Activated CD4-positive, alpha-beta T cell treated with anti-CD3 and anti-CD28 coated beads, Interleukin-2, amount 10 ng/mL, durations not matched to agents 7 days and 5 days (primary cell): Measurements from ENCODE around the gene RAD51B. TPM values are rescaled to one million over a fixed set of nuclear protein-coding genes. Genes with fewer than 3 reads are reported as not detected.
"Not testable (repeated sequence)": the region's sequence is repeated elsewhere in the genome, so short reads cannot be mapped to it uniquely, and the experiment has no call there.

ENCODE experiments used
- CTCF ChIA-PET: fragments of 350-600 bp; sonication (Branson Sonifier 250); formaldehyde crosslinking; loops from one replicate; lab custom pipeline; 2021; ENCODE audit warnings: antibody characterized with exemption; lab: Charles Lee
- POLR2A ChIA-PET: fragments of 350-600 bp; sonication (Branson Sonifier 250); formaldehyde crosslinking; loops from one replicate; lab custom pipeline; 2021; ENCODE audit warnings: antibody characterized with exemption; lab: Charles Lee
- DNase-seq: peaks from one replicate; pipeline ENCODE4 v3.0.0-alpha.2; 2020
- H3K27ac Mint-ChIP-seq: one replicate; pipeline ENCODE4 v1.8.0; 2021; ENCODE audit warnings: mild to moderate bottlenecking, moderate library complexity, mixed read lengths
- H3K27me3 Mint-ChIP-seq: one replicate; pipeline ENCODE4 v1.8.0; 2021; ENCODE audit warnings: mixed read lengths
- H3K36me3 Mint-ChIP-seq: one replicate; pipeline ENCODE4 v1.8.0; 2021; ENCODE audit warnings: low read depth, mixed read lengths
- H3K4me1 Mint-ChIP-seq: one replicate; pipeline ENCODE4 v1.8.0; 2021; ENCODE audit warnings: mixed read lengths
- H3K4me3 Mint-ChIP-seq: one replicate; pipeline ENCODE4 v1.8.0; 2021; ENCODE audit warnings: mild to moderate bottlenecking, moderate library complexity, mixed read lengths
- H3K9me3 Mint-ChIP-seq: one replicate; pipeline ENCODE4 v1.8.0; 2021; ENCODE audit warnings: mixed read lengths
- total RNA-seq, 2 experiments: library from RNA; stranded (reverse); gene quantifications; one replicate each; pipeline ENCODE4 v1.2.3, GENCODE V29; 2021

The RAD51B gene
- total RNA-seq, 2 experiments from 2014 or later = 20.6 to 30.3 TPM

- peaks cover 6% of the 10 kb centered on the region for H3K9me3 Mint-ChIP-seq
- no peak for DNase-seq
- H3K4me1 Mint-ChIP-seq = peaks cover 4% of the 10 kb centered on the region
- H3K36me3 Mint-ChIP-seq = peaks cover 15% of the 10 kb centered on the region
- no peak overlapping the region for H3K27ac Mint-ChIP-seq
- H3K4me3 Mint-ChIP-seq = no peak overlapping the region
- ChIA-PET CTCF (no interaction called here), POLR2A (no interaction called here)
- no peaks in the 10 kb centered on the region for H3K27me3 Mint-ChIP-seq
Measured at GRCh38 chr14:67963960-67964812, 144.6 kb downstream of the RAD51B start.

GRCh38 chr14:67965696-67966095 lies 146.1 kb downstream of the RAD51B start:
- DNase-seq = no peak
- POLR2A ChIA-PET = no interaction called here
- Mint-ChIP-seq H3K27me3 (no peaks in the 10 kb centered on the region), H3K9me3 (peaks cover 6% of the 10 kb centered on the region), H3K27ac (no peak overlapping the region), H3K4me3 (no peak overlapping the region), H3K36me3 (peaks cover 15% of the 10 kb centered on the region), H3K4me1 (peaks cover 4% of the 10 kb centered on the region)
- CTCF ChIA-PET = interaction anchor here (1.1 kb wide), 1 partner anchor 15 kb away, joined by 4 read pairs; no protein-coding TSS in a partner anchor

- ChIA-PET POLR2A (no interaction called here), CTCF (no interaction called here)
- Mint-ChIP-seq H3K9me3 (peaks cover 6% of the 10 kb centered on the region), H3K27ac (no peak overlapping the region), H3K36me3 (peaks cover 15% of the 10 kb centered on the region), H3K4me3 (no peak overlapping the region), H3K27me3 (no peaks in the 10 kb centered on the region), H3K4me1 (peaks cover under 1% of the 10 kb centered on the region)
- DNase-seq = no peak
Measured at GRCh38 chr14:67967206-67967605, 147.6 kb downstream of the RAD51B start.

- H3K9me3 Mint-ChIP-seq, H3K4me3 Mint-ChIP-seq, H3K4me1 Mint-ChIP-seq, POLR2A ChIA-PET, H3K27ac Mint-ChIP-seq, DNase-seq, H3K27me3 Mint-ChIP-seq: not testable (repeated sequence)
- peaks cover 15% of the 10 kb centered on the region for H3K36me3 Mint-ChIP-seq
- CTCF ChIA-PET = interaction anchor here (0.6 kb wide), 1 partner anchor 876 kb away, joined by 4 read pairs; no protein-coding TSS in a partner anchor
Measured at GRCh38 chr14:67967970-67968369, 148.4 kb downstream of the RAD51B start.

GRCh38 chr14:67970923-67971322 lies 151.3 kb downstream of the RAD51B start:
- H3K27me3 Mint-ChIP-seq = no peaks in the 10 kb centered on the region
- ChIA-PET CTCF (no interaction called here), POLR2A (no interaction called here)
- H3K4me3 Mint-ChIP-seq = no peak overlapping the region
- peaks cover 6% of the 10 kb centered on the region for H3K9me3 Mint-ChIP-seq
- no peak for DNase-seq
- no peak overlapping the region for H3K27ac Mint-ChIP-seq
- no peaks in the 10 kb centered on the region for H3K4me1 Mint-ChIP-seq
- H3K36me3 Mint-ChIP-seq = peaks cover 12% of the 10 kb centered on the region

- H3K4me1 Mint-ChIP-seq = no peaks in the 10 kb centered on the region
- no peak overlapping the region for H3K27ac Mint-ChIP-seq
- ChIA-PET CTCF (no interaction called here), POLR2A (no interaction called here)
- no peak overlapping the region for H3K4me3 Mint-ChIP-seq
- peaks cover 6% of the 10 kb centered on the region for H3K36me3 Mint-ChIP-seq
- DNase-seq = no peak
- H3K9me3 Mint-ChIP-seq = peaks cover 3% of the 10 kb centered on the region
- no peaks in the 10 kb centered on the region for H3K27me3 Mint-ChIP-seq
Measured at GRCh38 chr14:67971627-67972625, 152.3 kb downstream of the RAD51B start.

- H3K36me3 Mint-ChIP-seq = peaks cover under 1% of the 10 kb centered on the region
- no peaks in the 10 kb centered on the region for H3K4me1 Mint-ChIP-seq
- H3K4me3 Mint-ChIP-seq = no peak overlapping the region
- no peaks in the 10 kb centered on the region for H3K27me3 Mint-ChIP-seq
- H3K9me3 Mint-ChIP-seq = no peaks in the 10 kb centered on the region
- POLR2A ChIA-PET = no interaction called here
- H3K27ac Mint-ChIP-seq = no peak overlapping the region
- DNase-seq = no peak
- CTCF ChIA-PET = no interaction called here
Measured at GRCh38 chr14:67973436-67973835, 153.9 kb downstream of the RAD51B start.

- ChIA-PET CTCF (no interaction called here), POLR2A (no interaction called here)
- Mint-ChIP-seq H3K27ac (no peak overlapping the region), H3K4me3 (no peak overlapping the region), H3K36me3 (no peaks in the 10 kb centered on the region), H3K9me3 (no peaks in the 10 kb centered on the region), H3K4me1 (no peaks in the 10 kb centered on the region), H3K27me3 (no peaks in the 10 kb centered on the region)
- DNase-seq = no peak
Measured at GRCh38 chr14:67975470-67975869, 155.9 kb downstream of the RAD51B start.

GRCh38 chr14:67977434-67978034 lies 158.0 kb downstream of the RAD51B start:
- POLR2A ChIA-PET = no interaction called here
- CTCF ChIA-PET = no interaction called here
- H3K36me3 Mint-ChIP-seq = no peaks in the 10 kb centered on the region
- H3K27me3 Mint-ChIP-seq = no peaks in the 10 kb centered on the region
- H3K4me3 Mint-ChIP-seq = no peak overlapping the region
- no peaks in the 10 kb centered on the region for H3K4me1 Mint-ChIP-seq
- no peak overlapping the region for H3K27ac Mint-ChIP-seq
- no peaks in the 10 kb centered on the region for H3K9me3 Mint-ChIP-seq
- no peak for DNase-seq

- POLR2A ChIA-PET = no interaction called here
- Mint-ChIP-seq H3K27me3 (no peaks in the 10 kb centered on the region), H3K36me3 (no peaks in the 10 kb centered on the region), H3K27ac (no peak overlapping the region), H3K9me3 (no peaks in the 10 kb centered on the region), H3K4me1 (no peaks in the 10 kb centered on the region), H3K4me3 (no peak overlapping the region)
- no peak for DNase-seq
- CTCF ChIA-PET = no interaction called here
Measured at GRCh38 chr14:67978749-67979148, 159.2 kb downstream of the RAD51B start.

- no peaks in the 10 kb centered on the region for H3K4me1 Mint-ChIP-seq
- H3K4me3 Mint-ChIP-seq = no peak overlapping the region
- no peaks in the 10 kb centered on the region for H3K36me3 Mint-ChIP-seq
- DNase-seq = no peak
- ChIA-PET POLR2A (no interaction called here), CTCF (no interaction called here)
- H3K27me3 Mint-ChIP-seq = no peaks in the 10 kb centered on the region
- no peak overlapping the region for H3K27ac Mint-ChIP-seq
- no peaks in the 10 kb centered on the region for H3K9me3 Mint-ChIP-seq
Measured at GRCh38 chr14:67982711-67983608, 163.4 kb downstream of the RAD51B start.

- Mint-ChIP-seq H3K36me3 (no peaks in the 10 kb centered on the region), H3K9me3 (no peaks in the 10 kb centered on the region), H3K27ac (no peak overlapping the region), H3K27me3 (no peaks in the 10 kb centered on the region), H3K4me3 (no peak overlapping the region), H3K4me1 (no peaks in the 10 kb centered on the region)
- ChIA-PET POLR2A (no interaction called here), CTCF (no interaction called here)
- DNase-seq = no peak
Measured at GRCh38 chr14:67984274-67984673, 164.7 kb downstream of the RAD51B start.
